ENCODE results near the gene TMPRSS13.
"Not testable (repeated sequence)": the region's sequence is repeated elsewhere in the genome, so short reads cannot be mapped to it uniquely, and the experiment has no call there.

Gene TMPRSS13

DNA sequence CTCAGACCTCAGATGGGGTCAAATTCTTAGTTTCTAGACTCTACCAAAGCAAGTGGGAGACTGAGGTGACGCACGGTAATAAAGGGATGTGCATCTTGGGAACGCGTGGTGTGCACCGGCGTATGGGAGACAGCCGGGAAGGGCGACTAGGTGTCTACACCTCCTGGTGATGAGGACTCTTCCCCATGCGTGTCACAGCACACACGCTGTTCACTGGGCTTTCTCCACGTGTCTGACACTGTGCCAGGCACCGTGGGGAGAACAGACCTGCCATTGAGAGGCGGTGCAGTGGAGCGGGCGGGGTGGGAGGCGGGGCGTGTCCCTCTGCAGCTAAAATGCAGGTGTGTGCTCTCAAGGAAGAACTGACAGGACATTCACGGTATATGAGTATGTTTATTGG lies 58.0 kb downstream of the TMPRSS13 start:
- in situ Hi-C loops (cut with MboI; ENCODE audit: low pct_unique_long_range_greater_than_20kb, low sequenced_read_pairs, unreplicated experiment), result no loop called here
- DNase-seq (ENCODE audit: low spot score), result no peak
- TF ChIP-seq, protein P1, sequence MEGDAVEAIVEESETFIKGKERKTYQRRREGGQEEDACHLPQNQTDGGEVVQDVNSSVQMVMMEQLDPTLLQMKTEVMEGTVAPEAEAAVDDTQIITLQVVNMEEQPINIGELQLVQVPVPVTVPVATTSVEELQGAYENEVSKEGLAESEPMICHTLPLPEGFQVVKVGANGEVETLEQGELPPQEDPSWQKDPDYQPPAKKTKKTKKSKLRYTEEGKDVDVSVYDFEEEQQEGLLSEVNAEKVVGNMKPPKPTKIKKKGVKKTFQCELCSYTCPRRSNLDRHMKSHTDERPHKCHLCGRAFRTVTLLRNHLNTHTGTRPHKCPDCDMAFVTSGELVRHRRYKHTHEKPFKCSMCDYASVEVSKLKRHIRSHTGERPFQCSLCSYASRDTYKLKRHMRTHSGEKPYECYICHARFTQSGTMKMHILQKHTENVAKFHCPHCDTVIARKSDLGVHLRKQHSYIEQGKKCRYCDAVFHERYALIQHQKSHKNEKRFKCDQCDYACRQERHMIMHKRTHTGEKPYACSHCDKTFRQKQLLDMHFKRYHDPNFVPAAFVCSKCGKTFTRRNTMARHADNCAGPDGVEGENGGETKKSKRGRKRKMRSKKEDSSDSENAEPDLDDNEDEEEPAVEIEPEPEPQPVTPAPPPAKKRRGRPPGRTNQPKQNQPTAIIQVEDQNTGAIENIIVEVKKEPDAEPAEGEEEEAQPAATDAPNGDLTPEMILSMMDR (IDR thresholded peaks at IDR 0.05; ENCODE audit: extremely low read depth, insufficient read depth, missing control alignments), result no peak

DNA sequence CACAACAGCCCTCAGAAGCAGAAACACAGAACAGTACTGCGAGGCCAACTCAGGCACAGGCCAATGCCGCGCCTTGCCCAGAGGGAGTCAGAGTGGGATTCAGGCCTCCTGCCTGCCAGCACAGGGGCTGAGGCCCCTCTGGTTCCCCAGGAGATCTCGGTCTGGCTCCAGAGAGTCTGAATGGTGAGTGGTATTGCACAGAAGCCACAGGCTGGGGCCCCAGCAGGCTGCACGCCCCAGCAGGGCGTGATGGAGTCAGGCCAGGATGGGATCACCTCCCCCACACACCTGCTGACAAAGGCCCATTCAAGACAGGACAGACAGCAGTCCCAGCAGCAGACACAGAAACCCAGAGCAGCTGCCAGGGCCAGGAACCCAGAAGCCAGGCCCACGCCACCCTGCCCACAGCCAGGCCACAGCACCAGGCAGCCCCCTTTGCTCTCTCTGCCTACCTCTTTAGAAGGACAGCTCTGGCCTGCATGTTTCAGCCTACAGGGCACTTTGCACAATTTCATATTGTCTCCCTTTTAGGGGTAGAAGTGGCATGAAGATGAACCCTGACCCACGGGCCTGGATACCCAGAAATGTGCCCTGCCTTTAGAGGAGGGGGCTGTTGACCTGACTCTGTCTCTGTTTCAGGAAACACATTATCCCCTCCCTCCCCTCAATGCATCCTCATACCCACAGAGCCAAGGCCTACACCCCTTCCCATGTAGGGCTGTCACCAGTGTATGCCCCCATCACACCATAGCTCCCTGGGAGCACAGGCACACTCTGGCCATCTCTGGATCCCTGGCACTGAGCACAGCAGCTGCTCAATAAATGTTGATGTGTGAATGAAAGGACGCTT lies 58.9 kb downstream of the TMPRSS13 start:
- TF ChIP-seq, protein P1 (IDR thresholded peaks at IDR 0.05; ENCODE audit: extremely low read depth, insufficient read depth, missing control alignments), result no peak
- in situ Hi-C loops (cut with MboI; ENCODE audit: low pct_unique_long_range_greater_than_20kb, low sequenced_read_pairs, unreplicated experiment), result no loop called here
- DNase-seq (ENCODE audit: low spot score), result no peak

DNA sequence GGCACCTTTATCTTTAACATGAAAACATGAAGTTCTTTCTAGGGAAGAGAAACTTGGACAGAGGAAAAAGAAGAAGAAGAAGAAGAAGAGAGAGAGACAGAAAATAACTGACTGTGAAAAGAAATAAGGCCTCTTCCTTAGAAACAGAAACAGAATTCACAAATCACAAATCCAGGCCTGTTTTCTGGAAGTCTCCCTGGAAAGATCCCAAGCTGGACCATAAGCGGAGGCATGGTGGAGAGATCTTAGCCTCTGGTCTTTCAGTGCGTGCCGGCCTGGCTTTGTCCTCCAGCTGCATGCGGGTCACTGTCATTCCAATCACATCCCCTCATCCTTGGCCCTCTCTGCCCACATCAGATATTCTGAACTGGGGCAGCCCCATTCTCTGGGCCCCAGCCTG lies 59.6 kb downstream of the TMPRSS13 start:
- DNase-seq (ENCODE audit: low spot score), result no peak
- in situ Hi-C loops (cut with MboI; ENCODE audit: low pct_unique_long_range_greater_than_20kb, low sequenced_read_pairs, unreplicated experiment), result no loop called here
- TF ChIP-seq, protein P1 (IDR thresholded peaks at IDR 0.05; ENCODE audit: extremely low read depth, insufficient read depth, missing control alignments), result no peak

GRCh38 chr11:117868815-117869561 lies 60.2 kb downstream of the TMPRSS13 start:
- no peak for DNase-seq (ENCODE audit: low spot score)
- in situ Hi-C loops (cut with MboI; ENCODE audit: low pct_unique_long_range_greater_than_20kb, low sequenced_read_pairs, unreplicated experiment), result no loop called here
- TF ChIP-seq, protein P1 (IDR thresholded peaks at IDR 0.05; ENCODE audit: extremely low read depth, insufficient read depth, missing control alignments), result no peak

DNA sequence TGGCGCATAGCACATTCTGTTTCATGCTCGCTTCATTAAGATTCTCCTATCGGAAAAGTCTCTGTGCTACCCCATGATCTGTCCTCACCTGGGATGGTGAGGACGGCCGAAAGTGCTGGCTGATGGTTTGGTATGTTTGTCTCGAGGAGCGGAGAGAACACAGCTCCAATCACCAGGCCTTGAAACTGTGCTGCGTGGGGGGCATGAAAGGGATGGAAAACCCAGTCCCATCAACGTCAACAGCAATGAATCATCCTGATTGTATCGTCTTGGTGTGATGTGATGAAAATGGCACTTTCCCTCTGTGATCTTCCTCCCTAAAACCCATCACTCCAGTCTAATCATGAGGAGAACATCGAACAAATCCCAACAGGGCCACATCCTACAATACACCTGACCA lies 61.1 kb downstream of the TMPRSS13 start:
- in situ Hi-C loops (cut with MboI; ENCODE audit: low pct_unique_long_range_greater_than_20kb, low sequenced_read_pairs, unreplicated experiment), result no loop called here
- TF ChIP-seq, protein P1 (IDR thresholded peaks at IDR 0.05; ENCODE audit: extremely low read depth, insufficient read depth, missing control alignments), result no peak
- no peak for DNase-seq (ENCODE audit: low spot score)

DNA sequence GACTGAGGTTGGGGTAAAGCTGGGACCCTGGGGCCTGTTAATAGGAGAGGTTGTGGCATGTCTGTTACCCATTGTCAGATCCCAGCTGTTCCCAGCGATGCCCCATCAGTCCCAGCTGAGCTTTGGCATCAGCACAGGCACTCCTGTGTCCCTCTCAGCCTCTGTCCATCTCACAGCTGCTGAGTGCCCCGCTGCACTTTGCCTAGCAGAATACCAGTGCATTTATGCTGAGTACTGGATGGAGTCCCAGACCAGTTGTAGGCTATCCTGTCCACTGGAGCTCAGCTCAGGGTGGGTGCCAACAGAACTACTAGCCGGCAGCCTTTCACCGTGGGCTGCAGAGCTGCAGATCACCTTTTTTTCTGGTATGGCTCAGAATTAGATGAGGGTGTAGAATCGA lies 62.7 kb downstream of the TMPRSS13 start:
- no peak for DNase-seq (ENCODE audit: low spot score)
- TF ChIP-seq, protein P1 (IDR thresholded peaks at IDR 0.05; ENCODE audit: extremely low read depth, insufficient read depth, missing control alignments), result no peak
- in situ Hi-C loops (cut with MboI; ENCODE audit: low pct_unique_long_range_greater_than_20kb, low sequenced_read_pairs, unreplicated experiment), result no loop called here

- DNase-seq (ENCODE audit: low spot score); in situ Hi-C loops (cut with MboI; ENCODE audit: low pct_unique_long_range_greater_than_20kb, low sequenced_read_pairs, unreplicated experiment): not testable (repeated sequence)
Measured at GRCh38 chr11:117865546-117865945, 63.7 kb downstream of the TMPRSS13 start.
